GM21515 (cell line): ENCODE data around the gene POLR1A.

ENCODE experiments used
- ATAC-seq: cut with Tn5 transposase; IDR thresholded peaks from one replicate; pipeline ENCODE4 v1.9.1; 2021; ENCODE audit not compliant: unreplicated experiment

Gene POLR1A

GRCh38 chr2:85981579-85982247 lies 124.0 kb downstream of the POLR1A start:
- no peak for ATAC-seq

DNA sequence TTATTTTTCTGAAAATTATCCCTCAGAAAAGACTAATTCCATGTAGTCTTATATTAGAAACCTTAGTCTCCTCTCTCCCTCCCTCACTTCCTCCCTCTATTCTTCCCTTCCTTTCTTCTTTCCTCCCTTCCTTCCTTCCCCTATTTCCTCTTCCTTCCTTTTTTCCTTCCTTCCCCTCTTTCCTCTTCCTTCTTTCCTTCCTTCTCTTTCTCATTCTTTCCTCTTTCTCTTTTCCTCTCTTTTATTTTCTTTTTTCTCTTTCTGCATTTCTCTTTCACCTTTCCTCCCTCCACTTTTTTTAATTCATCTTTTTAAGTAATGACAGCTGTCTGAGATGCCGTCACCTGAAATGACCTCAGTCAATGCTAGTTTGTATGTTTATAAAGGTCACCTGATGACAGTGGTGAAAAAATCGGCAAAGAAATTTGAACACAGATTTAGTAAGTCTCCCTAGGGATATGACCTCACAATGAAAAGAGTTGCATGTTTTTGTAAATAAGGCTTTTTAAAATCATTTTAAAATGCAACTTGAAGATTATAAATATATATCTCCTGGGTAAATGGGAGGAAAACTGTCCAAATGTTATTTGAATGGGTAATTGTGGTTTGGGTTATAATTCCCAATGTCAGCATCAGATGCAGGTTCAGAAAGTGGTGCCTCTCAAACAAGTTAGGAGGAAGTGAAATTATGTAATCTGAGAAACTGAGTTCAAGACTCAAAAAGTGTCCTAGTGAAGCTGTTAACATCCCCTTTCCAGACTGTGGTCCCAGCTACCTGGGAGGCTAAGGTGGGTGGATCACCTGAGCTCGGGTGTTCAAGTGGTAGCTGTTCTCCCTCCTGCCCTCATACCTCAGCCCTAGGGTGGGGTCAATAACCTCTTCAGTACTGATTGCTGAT lies 126.6 kb downstream of the POLR1A start:
- ATAC-seq = no peak

GRCh38 chr2:85976106-85976920 lies 129.4 kb downstream of the POLR1A start:
- ATAC-seq = no peak

- no peak for ATAC-seq
Observed at GRCh38 chr2:85975581-85975980, 130.1 kb downstream of the POLR1A start.

DNA sequence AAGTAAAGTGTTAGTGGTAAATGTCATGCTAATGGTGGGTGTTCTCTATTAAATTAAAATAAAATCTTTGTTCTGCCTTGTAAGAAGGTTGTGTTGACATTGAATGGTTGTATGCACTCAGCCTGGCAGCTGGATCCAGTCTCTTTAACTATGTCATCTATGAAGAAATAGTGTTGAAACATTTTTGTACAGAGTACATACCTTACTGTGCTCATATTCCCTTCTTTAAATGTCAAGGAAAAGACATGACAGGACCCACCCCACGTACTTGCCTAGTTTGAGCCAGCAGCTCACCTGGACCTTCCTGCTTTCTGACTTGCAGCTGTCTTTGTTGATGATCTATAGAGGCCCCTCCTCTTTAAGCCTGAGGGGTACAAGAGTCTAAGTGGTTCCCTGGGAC lies 131.3 kb downstream of the POLR1A start:
- no peak for ATAC-seq

- ATAC-seq = no peak
Observed at GRCh38 chr2:85972355-85972754, 133.3 kb downstream of the POLR1A start.

GRCh38 chr2:85971366-85971765 lies 134.3 kb downstream of the POLR1A start:
- ATAC-seq = no peak
